ENCODE data around the gene U2AF2. TPM values are rescaled to one million over a fixed set of nuclear protein-coding genes. Genes with fewer than 3 reads are reported as not detected.

The U2AF2 gene
- total and polyA plus RNA-seq, 2 of the 8 experiments (the other 6 are each of a cell fraction or from before 2014, with no cell fraction given), result 162 to 252 TPM

GRCh38 chr19:55660991-55661390, 6.2 kb downstream of the U2AF2 start:
- H2BK5ac ChIP-seq (ENCODE audit: low read depth, low read length), result no peak overlapping the region
- H2AFZ ChIP-seq (ENCODE audit: low read length), result no peak overlapping the region
- no peak overlapping the region for H3K9ac ChIP-seq (replicated peaks in 1 of 4; ENCODE audit: extremely low read depth in 1 of 4, low read depth in 3 of 4, low read length in 3 of 4)
- H3K23me2 ChIP-seq (ENCODE audit: low read depth, low read length), result peaks cover 8% of the 10 kb centered on the region
- no peak overlapping the region for H4K91ac ChIP-seq (replicated peaks; ENCODE audit: insufficient read length, low read length)
- H3K27me3 ChIP-seq (replicated peaks in 1 of 4; ENCODE audit: control insufficient read depth in 3 of 4, extremely low read depth in 1 of 4, insufficient read depth in 3 of 4, low read length in 3 of 4), result no peaks in the 10 kb centered on the region
- no peak overlapping the region for H3K4ac ChIP-seq (replicated peaks; ENCODE audit: insufficient read length, low read depth, low read length)
- H3K23ac ChIP-seq (ENCODE audit: insufficient read length), result no peak overlapping the region
- no peak overlapping the region for H3K56ac ChIP-seq (replicated peaks; ENCODE audit: insufficient read length, low read depth, low read length)
- peaks cover 43 to 85% of the 10 kb centered on the region in 2 experiments for H3K79me2 ChIP-seq (ENCODE audit: control insufficient read depth in 1 of 2, insufficient read depth in 2 of 2, low read length in 2 of 2)
- H4K5ac ChIP-seq (ENCODE audit: insufficient read length, low read depth, low read length), result no peak overlapping the region
- H3K4me3 ChIP-seq (ENCODE audit: extremely low read depth in 1 of 4, insufficient read depth in 2 of 4, low read depth in 3 of 4, low read length in 4 of 4), result no peak overlapping the region
- POLR2A ChIA-PET (ENCODE audit: partially characterized antibody), result interaction anchor here (5.8 kb wide), 1 partner anchor 8 kb away, joined by 75 read pairs; no protein-coding TSS in a partner anchor
- peaks cover 29 to 55% (median 44%) of the 10 kb centered on the region in 4 experiments for H3K36me3 ChIP-seq (ENCODE audit: control insufficient read depth in 2 of 4, insufficient read depth in 4 of 4, low read length in 3 of 4)
- H3K14ac ChIP-seq (ENCODE audit: insufficient read length), result no peak overlapping the region
- H2BK120ac ChIP-seq (replicated peaks; ENCODE audit: low read depth, low read length), result no peak overlapping the region
- CTCF ChIA-PET (ENCODE audit: partially characterized antibody), result interaction anchor here (1.9 kb wide), 1 partner anchor 10 kb away, joined by 9 read pairs; no protein-coding TSS in a partner anchor
- no peak for FAIRE-seq
- no peak overlapping the region for H2AK5ac ChIP-seq (ENCODE audit: low read depth, low read length)
- no peak overlapping the region for H3K18ac ChIP-seq (ENCODE audit: extremely low read depth, low read length)
- H2BK15ac ChIP-seq (ENCODE audit: low read length), result no peak overlapping the region
- H4K8ac ChIP-seq (ENCODE audit: extremely low read depth, insufficient read depth, low read length), result no peak overlapping the region
- peaks cover 3 to 16% (median 10%) of the 10 kb centered on the region in 4 experiments; a peak in 6 of 7 replicates for H3K4me1 ChIP-seq (replicated peaks in 1 of 4; ENCODE audit: control insufficient read depth in 3 of 4, insufficient read depth in 4 of 4, low read length in 3 of 4)
- H3K79me1 ChIP-seq (ENCODE audit: low read depth, low read length), result peaks cover 10% of the 10 kb centered on the region; the same call in 1 of the 2 replicates
- H4K20me1 ChIP-seq (replicated peaks in 1 of 2; ENCODE audit: control insufficient read depth in 1 of 2, insufficient read depth in 2 of 2, low read length in 2 of 2), result peaks cover 37 to 45% of the 10 kb centered on the region in 2 experiments
- no peak overlapping the region for H2BK20ac ChIP-seq (ENCODE audit: low read length)
- 97% methylated on average over 8 of the region's 16 CpGs; no CpG with 5 or more reads in 1 of the 2 experiments for WGBS, 2 experiments (ENCODE audit: extremely low coverage in 1 of 2, insufficient coverage in 1 of 2, insufficient read length in 1 of 2, insufficient replicate concordance in 2 of 2, low coverage in 1 of 2, low lambda C conversion rate in 2 of 2, missing lambda C conversion rate in 1 of 2)
- DNase-seq (ENCODE audit: low read depth in 1 of 2, low spot score in 2 of 2), result no peak
- no peak overlapping the region for H2BK12ac ChIP-seq (ENCODE audit: low read depth, low read length)
- no peak overlapping the region for H3K4me2 ChIP-seq (ENCODE audit: insufficient read depth in 1 of 2, low read depth in 2 of 2, low read length in 2 of 2)
- no peak overlapping the region for H3K27ac ChIP-seq (ENCODE audit: low read depth, low read length)
- H3K9me3 ChIP-seq (ENCODE audit: insufficient read depth in 2 of 2, low read depth in 1 of 2, low read length in 1 of 2), result no peaks in the 10 kb centered on the region
- TF ChIP-seq CTCF (IDR thresholded peaks at IDR 0.05; ENCODE audit: control extremely low read depth in 1 of 3, insufficient read depth in 1 of 3, low read depth in 1 of 3, low read length in 3 of 3) (no peak), SIRT6 (IDR thresholded peaks at IDR 0.05; ENCODE audit: low read length) (no peak), KDM1A (IDR thresholded peaks at IDR 0.05; ENCODE audit: borderline replicate concordance, low read length) (no peak), BCL11A (IDR thresholded peaks at IDR 0.05; ENCODE audit: low read depth in 2 of 2, low read length in 2 of 2) (no peak), JUND (IDR thresholded peaks at IDR 0.05; ENCODE audit: low read length) (no peak), TCF12 (IDR thresholded peaks at IDR 0.05; ENCODE audit: low read depth, low read length) (no peak), RNF2 (IDR thresholded peaks at IDR 0.05; ENCODE audit: borderline replicate concordance, low read depth, low read length, missing control alignments, poor library complexity, severe bottlenecking) (no peak), BACH1 (IDR thresholded peaks at IDR 0.05; ENCODE audit: low read length) (no peak), HDAC2 (IDR thresholded peaks at IDR 0.05; ENCODE audit: borderline replicate concordance in 1 of 2, low read depth in 2 of 2, low read length in 2 of 2) (no peak), USF2 (IDR thresholded peaks at IDR 0.05; ENCODE audit: low read length) (no peak)

Data from H1 (cell line).